ENCODE measurements around the gene PRODH2. TPM values are rescaled to one million over a fixed set of nuclear protein-coding genes. Genes with fewer than 3 reads are reported as not detected.

PRODH2 gene
- total and polyA plus RNA-seq, 10 of the 15 experiments (the other 5 are each of a cell fraction or from before 2014, with no cell fraction given): 0.07 TPM; not detected in 9

- no peak for TF ChIP-seq CTCF (IDR thresholded peaks at IDR 0.05 in 2 of 3, conservative IDR thresholded peaks at IDR 0.05 in 1 of 3; ENCODE audit: control insufficient read depth in 2 of 3, extremely low read depth in 1 of 3, insufficient read depth in 1 of 3, low read depth in 3 of 3, low read length in 3 of 3)
- TF ChIP-seq BRCA1 (IDR thresholded peaks at IDR 0.05; ENCODE audit: low read depth, low read length): no peak
- TF ChIP-seq NBN (IDR thresholded peaks at IDR 0.05): peak; percentile 50; the same call in 1 of the 2 replicates
- no peak for TF ChIP-seq NFIC (IDR thresholded peaks at IDR 0.05; ENCODE audit: low read depth, low read length)
- no peak for TF ChIP-seq USF2 (IDR thresholded peaks at IDR 0.05; ENCODE audit: borderline replicate concordance, low read depth, low read length)
- TF ChIP-seq MEF2A (IDR thresholded peaks at IDR 0.05; ENCODE audit: insufficient read depth, low read depth, low read length): no peak
- TF ChIP-seq TCF3 (IDR thresholded peaks at IDR 0.05; ENCODE audit: borderline replicate concordance, insufficient read depth, low read depth, low read length): no peak
- TF ChIP-seq CBX3 (IDR thresholded peaks at IDR 0.05; ENCODE audit: borderline replicate concordance, low read depth): no peak
- TF ChIP-seq MXI1 (IDR thresholded peaks at IDR 0.05; ENCODE audit: low read depth, low read length): peak; percentile 45
- peak; percentile 99 for TF ChIP-seq IRF3 (IDR thresholded peaks at IDR 0.05)
- TF ChIP-seq HDAC2 (IDR thresholded peaks at IDR 0.05): no peak
- peak; percentile 86 for TF ChIP-seq HCFC1 (IDR thresholded peaks at IDR 0.05; ENCODE audit: low read length)
- no peak for TF ChIP-seq JUNB (IDR thresholded peaks at IDR 0.05)
- TF ChIP-seq POLR2AphosphoS2 (IDR thresholded peaks at IDR 0.05; ENCODE audit: low read depth, low read length): peak; percentile 56; the same call in 1 of the 2 replicates
- TF ChIP-seq BCL11A (IDR thresholded peaks at IDR 0.05; ENCODE audit: low read depth, low read length): no peak
- TF ChIP-seq ATF7 (IDR thresholded peaks at IDR 0.05; ENCODE audit: low read depth): peak; percentile 46
- peak; percentile 99 for TF ChIP-seq PKNOX1 (IDR thresholded peaks at IDR 0.05)
- TF ChIP-seq IKZF1 (conservative IDR thresholded peaks at IDR 0.05): peak; percentile 91
- TF ChIP-seq BACH1 (IDR thresholded peaks at IDR 0.05; ENCODE audit: borderline replicate concordance): peak; percentile 54; the same call in 1 of the 2 replicates
- peak; percentile 63 for TF ChIP-seq MEF2B (IDR thresholded peaks at IDR 0.05; ENCODE audit: partially characterized antibody, poor library complexity, severe bottlenecking)
- TF ChIP-seq PRDM15 (CRISPR knock-in tag; IDR thresholded peaks at IDR 0.05): no peak
- TF ChIP-seq SMAD1 (IDR thresholded peaks at IDR 0.05; ENCODE audit: low read depth, partially characterized antibody): peak; percentile 25
Observed at GRCh38 chr19:35757749-35758608, 54.7 kb downstream of the PRODH2 start, which contains the start of gene PROSER3 (continued).
